Left ventricle myocardium superior (tissue), 1 donor: Measurements from ENCODE around the gene TPPP. TPM values are rescaled to one million over a fixed set of nuclear protein-coding genes. Genes with fewer than 3 reads are reported as not detected.
"Not testable (repeated sequence)": the region's sequence is repeated elsewhere in the genome, so short reads cannot be mapped to it uniquely, and the experiment has no call there.

ENCODE experiments used
- ATAC-seq: fragments of 200-7000 bp; cut with Tn5 transposase; one replicate; pipeline ENCODE4 v1.9.1; 2020; ENCODE audit warnings: mild to moderate bottlenecking, moderate library complexity
- DNase-seq: peaks from one replicate; pipeline ENCODE4 v3.0.0-alpha.2; 2020
- intact Hi-C: fragments of 100-400 bp; cut with micrococcal nuclease; formaldehyde crosslinking; loops from one replicate; pipeline ENCODE4 v1.11.0; 2022
- long read RNA-seq: library from polyadenylated mRNA; unstranded; transcript quantifications from one replicate; pipeline ENCODE4 v2.0.0, GENCODE V29; 2021
- total RNA-seq: library from RNA; stranded (reverse); fragmentation: NEBNext Ultra II Directional; extraction: Animal tissue kit (Norgen Biotek cat#: 25700); gene quantifications from one replicate; pipeline ENCODE4 v1.2.1, GENCODE V29; 2021
- donor health status: DM: no; HTN: yes; CAD: no; lungs with severe emphysema.

The TPPP gene
- total RNA-seq: 34.8 TPM
- long read RNA-seq, full-length matches to known transcripts: 6 of 71 reads
- long read RNA-seq, partial matches to known transcripts: 0 of 71 reads
- long read RNA-seq, other reads (novel, unspliced or antisense): 65 of 71 reads

DNA sequence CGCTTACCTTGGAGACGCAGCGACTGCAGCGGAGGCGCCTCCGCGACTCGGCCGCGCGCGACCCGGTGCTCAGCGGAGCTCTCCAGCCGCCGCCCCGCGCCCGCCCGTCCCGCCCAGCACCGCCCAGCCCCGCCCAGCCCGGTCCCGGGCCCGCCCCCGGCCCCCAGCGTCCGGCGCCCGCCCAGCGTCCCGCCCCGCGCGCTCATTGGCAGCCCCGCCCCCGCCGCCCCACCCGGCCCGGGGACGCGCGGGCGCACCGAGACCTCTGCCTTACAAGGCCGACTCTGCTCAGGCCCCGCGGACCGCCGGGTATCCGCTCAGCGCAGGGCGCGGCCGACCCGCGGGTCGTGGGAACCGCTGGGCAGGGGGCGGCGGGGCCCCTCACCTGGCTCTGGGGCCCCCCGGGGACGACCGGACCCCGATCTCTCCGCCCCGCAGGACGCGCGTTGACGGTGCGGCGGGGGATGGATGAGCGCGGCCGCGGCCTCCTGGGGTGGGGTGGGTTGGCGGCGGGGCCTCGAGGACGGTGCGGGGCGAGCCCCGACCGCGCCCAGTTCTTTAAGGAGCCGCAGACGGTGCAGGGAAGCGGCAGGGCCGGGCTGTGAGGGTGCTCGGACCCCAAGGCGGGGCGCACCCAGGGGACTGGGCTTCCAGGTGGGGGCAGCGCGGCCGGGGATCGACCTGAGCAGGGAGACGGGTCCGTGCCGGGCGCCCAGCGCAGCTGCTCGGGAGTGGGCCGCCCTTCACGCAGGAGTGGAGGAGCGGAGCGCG lies at the start of gene TPPP:
Gene TPPP, minus strand, starts transcription at position 82 of the 771 bp plus-strand sequence. CDS start 15,292 bp downstream, outside the sequence.
- intact Hi-C loops: not testable (repeated sequence)
- DNase-seq (peak; percentile 95), ATAC-seq (peak; percentile 87)

DNA sequence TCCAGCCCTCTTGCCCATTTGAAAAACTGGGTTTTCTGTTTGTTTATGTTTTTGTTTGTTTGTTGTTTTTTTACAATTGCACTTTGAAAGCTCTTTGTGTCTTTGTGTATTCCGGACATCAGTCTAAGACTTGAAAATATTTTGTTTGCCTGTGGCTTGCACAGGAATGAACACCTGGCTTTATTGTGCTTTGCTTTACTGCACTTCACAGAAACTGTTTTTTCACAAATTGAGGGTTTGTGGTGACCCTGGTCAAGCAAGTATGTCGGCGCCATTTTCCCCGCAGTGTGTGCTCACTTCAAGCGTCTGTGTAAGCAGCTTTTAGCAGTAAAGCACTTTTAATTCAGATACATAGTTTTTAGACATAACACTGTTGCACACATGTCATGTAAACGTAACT lies 49.1 kb upstream of the TPPP start:
- DNase-seq, ATAC-seq, intact Hi-C loops: not testable (repeated sequence)

DNA sequence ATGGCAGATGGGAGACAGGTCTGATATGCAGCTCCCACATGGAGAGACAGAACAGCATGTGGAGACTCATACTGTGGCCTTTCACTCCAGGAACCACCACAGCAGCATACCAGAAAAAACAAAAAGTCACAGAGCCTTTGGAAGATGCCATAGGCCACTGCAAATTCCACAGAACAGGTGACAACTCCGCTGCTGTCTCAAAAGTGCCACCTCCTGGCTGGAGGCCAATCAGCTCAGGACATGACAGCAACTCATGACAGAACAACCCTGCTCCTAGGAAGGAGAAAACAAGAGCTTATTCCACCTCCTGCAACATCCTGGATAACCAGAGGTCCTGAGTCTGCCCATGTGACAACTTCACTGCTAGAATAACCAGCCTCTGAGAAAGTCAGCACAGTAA lies 41.0 kb upstream of the TPPP start:
- ATAC-seq, intact Hi-C loops, DNase-seq: not testable (repeated sequence)

DNA sequence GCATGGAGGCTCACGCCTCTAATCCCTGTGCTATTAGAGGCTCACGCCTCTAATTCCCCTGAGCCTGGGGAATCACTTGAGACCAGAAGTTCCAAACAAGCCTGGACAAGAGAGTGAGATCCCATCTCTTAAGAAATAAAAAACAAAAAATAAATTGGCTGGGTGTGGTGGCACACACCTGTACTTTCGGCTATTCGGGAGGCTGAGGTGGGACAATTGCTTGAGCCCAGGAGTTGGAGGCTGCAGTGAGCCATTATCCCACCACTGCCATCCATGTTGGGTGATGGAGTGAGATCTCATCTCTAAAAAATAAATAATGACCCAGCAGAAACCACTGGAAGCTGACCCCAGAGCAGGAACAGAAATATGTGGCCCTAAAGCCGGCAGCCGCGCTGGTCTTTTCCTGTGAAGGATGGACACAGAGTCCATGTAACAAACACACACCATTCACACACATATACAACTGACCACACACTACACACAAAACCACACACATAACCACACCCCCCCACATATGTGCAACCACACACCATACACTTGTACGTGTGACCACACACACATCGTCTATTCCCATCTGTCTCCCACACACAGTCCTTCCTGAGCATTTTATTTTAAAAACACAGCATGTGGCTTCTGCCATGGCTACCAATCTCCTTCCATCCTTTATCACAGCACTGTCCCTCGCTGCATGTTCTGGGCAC lies 39.8 kb upstream of the TPPP start:
- intact Hi-C loops, DNase-seq, ATAC-seq: not testable (repeated sequence)

DNA sequence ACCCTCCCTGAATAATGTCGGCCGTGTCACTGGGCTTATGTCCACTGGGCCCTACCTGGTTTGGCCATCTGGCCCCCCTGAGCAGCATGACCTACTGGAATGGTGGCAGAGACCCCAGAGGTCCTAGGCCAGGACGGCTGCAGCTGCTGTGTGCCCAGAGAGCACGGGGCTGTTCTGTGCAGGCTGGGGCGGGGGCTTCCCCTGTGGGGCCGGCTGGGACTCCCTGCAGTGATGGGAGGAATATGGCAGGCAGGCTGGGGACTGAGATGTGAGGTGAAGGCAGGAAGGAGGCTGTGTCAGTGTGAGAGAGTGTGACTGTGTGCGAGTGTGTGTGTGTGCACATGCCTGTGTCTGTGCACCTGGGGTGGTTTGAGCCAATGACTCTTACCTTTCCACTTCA lies 36.1 kb upstream of the TPPP start:
- ATAC-seq, intact Hi-C loops, DNase-seq: not testable (repeated sequence)

DNA sequence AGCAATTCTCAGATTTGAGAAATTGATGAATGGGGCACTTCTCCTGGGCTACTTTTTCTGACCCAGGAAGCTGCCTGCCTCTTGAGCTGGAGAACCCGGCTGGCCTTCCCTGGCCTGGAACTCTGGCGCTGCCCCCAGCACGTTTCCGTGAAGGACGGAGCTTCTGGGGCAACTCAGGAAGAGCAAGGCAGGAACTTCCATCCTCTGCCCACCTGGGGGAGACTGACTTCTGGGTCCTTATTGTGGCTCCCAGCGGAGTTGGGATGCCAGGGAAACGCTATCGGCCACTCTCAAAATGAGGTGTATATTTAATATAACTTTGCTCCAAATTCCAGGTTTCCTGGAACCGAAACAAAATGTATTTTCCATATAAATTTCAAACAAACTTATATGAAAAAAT lies 33.9 kb upstream of the TPPP start:
- intact Hi-C loops, DNase-seq, ATAC-seq: not testable (repeated sequence)

DNA sequence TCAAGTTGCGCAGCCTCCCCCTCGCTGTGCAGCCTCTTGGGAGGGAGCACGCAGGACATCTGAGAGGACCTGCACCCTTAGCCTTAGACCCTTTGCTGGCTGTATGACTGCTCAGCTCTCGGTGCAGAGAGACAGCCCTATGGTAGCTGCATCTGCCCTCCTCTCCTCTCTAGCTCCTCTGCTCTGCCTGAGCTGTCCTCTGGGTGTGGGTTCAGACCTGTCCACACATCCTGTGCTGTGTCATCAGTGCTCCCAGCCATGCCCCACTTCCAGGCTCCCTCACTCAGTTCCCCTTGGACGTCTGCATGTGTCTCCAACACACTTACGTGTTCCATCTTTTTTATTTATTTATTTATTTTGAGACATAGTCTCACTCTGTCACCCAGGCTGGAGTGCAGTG lies 30.7 kb upstream of the TPPP start:
- intact Hi-C loops, DNase-seq, ATAC-seq: not testable (repeated sequence)

DNA sequence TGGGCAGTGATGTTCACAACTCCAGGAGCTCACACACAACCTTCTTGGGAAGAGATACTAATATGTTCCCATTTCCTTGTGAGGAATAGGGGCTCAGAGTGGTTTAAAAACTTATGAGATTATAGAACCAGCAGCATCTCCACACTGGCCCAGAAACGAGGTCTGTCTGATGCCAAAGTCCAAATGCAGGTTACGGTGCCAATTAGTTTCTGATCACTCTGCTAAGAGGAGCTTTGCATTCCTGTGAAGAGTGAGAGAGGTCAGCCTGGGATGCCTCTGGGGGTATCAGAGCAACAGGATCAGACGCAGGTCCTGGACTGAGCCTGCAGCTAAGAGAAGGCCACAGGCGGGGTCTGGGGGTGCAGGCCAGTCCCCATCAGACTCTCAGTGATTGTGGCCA lies 30.2 kb upstream of the TPPP start:
- DNase-seq, intact Hi-C loops, ATAC-seq: not testable (repeated sequence)

DNA sequence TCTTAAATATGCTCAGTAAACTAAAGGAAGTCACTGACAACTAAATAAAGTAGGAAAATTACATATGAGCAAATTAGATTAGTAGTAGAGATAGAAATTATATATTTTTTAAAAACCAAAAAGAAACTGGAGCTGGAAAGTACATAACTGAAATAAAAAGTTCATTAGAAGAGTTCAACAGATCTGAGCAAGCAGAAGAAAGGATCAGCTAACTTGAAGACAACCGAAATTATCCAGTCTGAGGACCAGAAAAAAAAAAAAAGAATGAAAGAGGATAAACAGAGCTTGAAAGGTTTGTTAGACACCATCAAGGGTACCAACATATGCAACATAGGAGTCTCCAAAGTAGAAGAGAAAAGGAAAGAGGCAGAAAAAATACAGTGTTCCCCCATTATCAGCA lies 26.2 kb upstream of the TPPP start:
- intact Hi-C loops, DNase-seq, ATAC-seq: not testable (repeated sequence)

DNA sequence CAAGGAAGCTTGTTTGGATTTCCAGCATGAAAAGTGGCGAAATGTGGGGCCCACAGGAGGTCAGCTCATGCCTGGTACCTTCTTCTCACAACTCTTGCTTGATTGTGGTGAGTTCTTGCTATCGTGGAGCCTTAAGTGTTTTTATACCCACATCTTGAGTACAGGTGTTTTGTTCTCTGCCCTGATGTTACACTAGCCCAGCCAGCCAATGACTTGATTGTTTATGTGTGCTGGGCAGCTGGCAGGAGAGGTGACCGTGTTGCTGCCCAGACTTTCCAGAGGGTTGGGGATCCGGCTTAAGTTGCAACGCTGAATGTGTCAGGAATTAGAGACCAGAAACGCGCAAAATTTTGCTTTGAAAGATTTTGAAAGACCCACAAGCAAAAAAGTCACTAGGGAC lies 24.0 kb upstream of the TPPP start:
- no peak for DNase-seq
- intact Hi-C loops: no loop called here
- no peak for ATAC-seq

DNA sequence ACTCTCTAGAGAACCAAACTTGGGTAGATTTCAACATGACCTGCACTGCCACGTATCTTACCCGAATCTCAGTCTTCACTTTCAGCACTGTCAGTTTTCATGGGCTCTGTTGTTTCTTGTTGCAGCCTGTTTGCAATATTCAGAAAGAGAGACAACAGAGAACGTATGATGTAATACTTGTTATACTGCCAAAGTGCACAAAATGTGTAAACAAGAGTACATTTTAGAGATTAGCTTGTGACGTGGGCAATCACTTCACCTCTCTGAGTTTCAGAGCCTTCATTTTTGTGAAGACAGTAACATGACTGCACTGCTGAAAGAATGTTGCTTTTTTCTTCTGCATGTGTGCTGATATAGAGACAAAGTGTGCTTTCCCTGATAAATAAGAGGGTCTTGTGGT lies 23.6 kb upstream of the TPPP start:
- DNase-seq, ATAC-seq, intact Hi-C loops: not testable (repeated sequence)

DNA sequence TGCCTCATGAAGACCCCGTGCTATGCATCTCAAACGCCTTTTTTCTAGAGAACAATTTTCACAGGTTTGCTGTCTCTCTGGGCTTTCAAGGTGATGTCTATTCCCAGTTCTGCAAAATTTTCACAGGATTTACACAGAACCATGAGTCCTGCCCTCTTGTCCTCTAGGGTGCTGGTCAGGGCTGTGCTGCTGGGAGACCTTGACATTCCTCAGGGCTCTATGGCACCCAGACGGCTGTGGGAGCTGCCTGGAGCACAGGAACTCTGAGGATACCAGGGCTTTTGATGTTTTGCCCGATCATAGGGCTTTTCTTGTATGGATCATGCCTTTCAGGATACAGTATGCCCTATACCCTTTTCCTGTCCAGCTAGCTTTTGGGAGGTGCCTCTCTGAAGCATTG lies 22.5 kb upstream of the TPPP start:
- DNase-seq, ATAC-seq, intact Hi-C loops: not testable (repeated sequence)

DNA sequence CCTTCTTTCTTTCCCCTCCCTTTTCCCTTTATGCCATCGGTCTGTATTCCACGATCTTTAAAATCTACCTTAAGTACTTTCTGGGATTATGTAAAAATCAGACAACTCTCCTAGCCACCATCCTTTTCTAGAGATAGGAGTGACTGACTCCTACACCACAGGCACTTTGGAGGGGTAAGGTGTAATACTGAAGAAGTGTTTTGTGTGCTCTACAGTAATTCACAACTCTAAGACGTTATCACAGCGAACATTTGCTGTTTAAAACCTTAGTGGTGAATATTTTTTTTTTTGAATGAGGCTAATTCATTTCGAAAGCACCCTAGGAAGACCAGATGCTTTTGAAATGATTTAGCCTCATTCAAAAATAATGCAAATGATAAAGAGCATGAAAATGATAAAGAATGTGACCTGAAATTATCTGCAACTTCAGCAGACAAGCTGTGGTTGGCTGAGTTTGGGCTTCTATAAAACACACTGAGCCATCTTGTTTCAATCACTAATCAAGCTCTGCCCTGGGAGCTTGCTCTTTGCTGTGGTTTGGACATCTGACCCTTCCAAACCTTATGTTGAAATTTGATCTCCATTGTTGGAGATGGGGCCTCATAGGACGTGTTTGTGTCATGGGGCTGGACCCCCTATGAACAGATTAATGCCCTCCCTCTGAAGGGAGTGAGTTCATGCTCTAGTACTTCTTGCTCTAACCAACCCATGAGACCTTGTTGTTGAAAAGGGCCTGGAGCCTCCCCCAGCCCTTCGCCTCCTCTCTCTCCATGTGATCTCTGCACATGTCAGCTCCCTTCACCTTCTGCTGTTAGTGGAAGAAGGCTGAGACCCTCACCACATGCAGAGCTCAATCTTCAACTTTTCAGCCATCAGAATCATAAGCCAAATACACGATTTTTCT lies 21.3 kb upstream of the TPPP start:
- DNase-seq, intact Hi-C loops, ATAC-seq: not testable (repeated sequence)

DNA sequence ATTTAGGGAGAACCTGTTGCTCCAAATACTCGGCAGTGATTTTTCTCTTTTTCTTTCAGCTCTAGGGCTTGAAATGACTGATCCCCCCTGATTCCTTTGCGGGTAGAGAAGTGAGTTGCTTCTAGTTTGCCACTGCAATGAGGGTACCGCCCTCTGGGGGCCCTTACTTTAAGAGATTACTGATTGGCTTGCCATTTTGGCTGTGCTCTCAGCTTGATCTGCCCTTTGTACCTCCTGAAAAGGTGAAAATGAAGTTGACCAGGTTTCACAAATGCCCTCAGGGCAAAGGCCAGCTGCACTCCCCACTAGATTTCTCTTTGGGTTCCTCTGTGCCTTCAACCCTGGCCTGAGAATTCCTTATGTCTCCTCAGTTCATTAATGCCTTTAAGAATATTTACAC lies 20.5 kb upstream of the TPPP start:
- ATAC-seq, intact Hi-C loops: not testable (repeated sequence)

DNA sequence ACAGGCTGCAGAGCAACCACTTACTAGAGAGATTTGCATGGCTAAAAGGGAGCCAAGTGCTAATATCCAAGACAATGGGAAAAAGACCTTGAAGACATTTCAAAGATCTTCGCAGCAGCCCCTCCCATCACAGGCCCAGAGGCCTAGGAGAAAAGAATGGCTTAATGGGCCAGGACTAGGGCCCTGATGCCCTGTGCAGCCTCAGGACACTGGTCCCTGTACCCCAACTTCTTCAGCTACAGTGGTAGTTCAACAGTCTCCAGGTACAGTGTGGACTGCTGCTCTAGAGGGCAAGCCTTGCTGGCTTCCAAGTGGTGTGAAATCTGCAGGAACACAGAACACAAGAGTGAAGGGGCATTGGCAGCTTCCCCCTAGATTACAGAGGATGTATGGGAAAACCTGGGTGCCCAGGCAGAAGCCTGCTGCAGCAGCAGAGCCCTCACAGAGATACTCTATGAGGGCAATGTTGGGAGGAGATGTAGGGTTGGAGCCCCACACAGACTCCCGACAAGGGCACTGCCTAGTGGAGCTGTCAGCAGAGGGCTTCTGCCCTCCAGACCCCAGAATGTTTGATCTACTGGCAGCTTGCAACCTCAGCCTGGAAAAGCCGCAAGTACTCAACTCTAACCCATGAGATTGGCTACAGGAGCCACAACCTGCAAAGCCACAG lies 15.8 kb upstream of the TPPP start:
- ATAC-seq, intact Hi-C loops: not testable (repeated sequence)

More for the DNA sequence above, 20.5 kb upstream of the TPPP start:
- DNase-seq: not testable (repeated sequence)

DNA sequence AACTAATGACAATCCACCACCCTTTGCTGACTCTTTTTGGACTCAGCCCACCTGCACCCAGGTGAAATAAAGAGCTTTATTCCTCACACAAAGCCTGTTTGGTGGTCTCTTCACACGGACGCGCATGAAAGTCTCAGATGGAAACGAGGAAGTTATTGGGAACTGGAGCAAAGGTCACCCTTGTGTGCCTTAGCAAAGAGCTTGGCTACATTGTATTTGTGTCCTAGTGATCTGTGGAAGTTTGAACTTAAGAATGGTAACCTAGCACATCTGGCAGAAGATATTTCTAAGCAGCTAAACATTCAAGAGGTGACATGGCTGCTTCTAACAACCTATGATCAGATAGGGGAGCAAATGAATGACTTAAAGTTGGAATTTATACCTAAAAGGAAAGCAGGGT lies 15.2 kb upstream of the TPPP start:
- DNase-seq, ATAC-seq, intact Hi-C loops: not testable (repeated sequence)

More for the DNA sequence above, 15.8 kb upstream of the TPPP start:
- not testable (repeated sequence) for DNase-seq

DNA sequence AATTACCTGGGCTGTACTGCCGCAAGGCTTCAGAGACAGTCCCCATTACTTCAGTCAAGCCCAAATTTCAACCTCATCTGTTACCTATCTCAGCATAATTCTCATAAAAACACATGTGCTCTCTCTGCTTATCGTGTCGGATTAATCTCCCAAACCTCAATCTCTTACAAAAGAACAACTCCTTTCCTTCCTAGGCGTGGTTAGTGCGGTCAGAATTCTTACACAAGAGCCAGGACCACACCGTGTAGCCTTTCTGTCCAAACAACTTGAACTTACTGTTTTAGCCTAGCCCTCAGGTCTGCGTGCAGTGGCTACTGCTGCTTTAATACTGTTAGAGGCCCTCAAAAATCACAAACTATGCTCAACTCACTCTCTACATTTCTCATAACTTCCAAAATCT lies 13.0 kb upstream of the TPPP start:
- ATAC-seq, intact Hi-C loops, DNase-seq: not testable (repeated sequence)
